GM23338 (cell line): ENCODE data around the gene KMT2C. TPM values are rescaled to one million over a fixed set of nuclear protein-coding genes. Genes with fewer than 3 reads are reported as not detected.

ENCODE experiments used
- ATAC-seq: fragments of 200-7000 bp; cut with Tn5 transposase; 3 replicates; pipeline ENCODE4 v1.9.1; 2020
- DNase-seq: peaks from one replicate; pipeline ENCODE4 v3.0.0-alpha.2; 2015; ENCODE audit warnings: low spot score
- H2AFZ ChIP-seq: fragments of 200-600 bp; sonication (generic); 2 replicates; pipeline ENCODE4 v1.8.0; 2016; ENCODE audit warnings: antibody characterized with exemption, mild to moderate bottlenecking, moderate library complexity
- H3F3A ChIP-seq: fragments of 200-600 bp; sonication (generic); replicated peaks from 2 replicates; pipeline ENCODE4 v1.8.0; 2017; ENCODE audit warnings: antibody characterized with exemption, mixed run types, low read depth
- H3K27ac ChIP-seq: fragments of 200-600 bp; sonication (generic); 2 replicates; pipeline ENCODE4 v1.6.1; 2016; ENCODE audit warnings: low read depth
- H3K27me3 ChIP-seq: fragments of 200-600 bp; sonication (generic); 2 replicates; pipeline ENCODE4 v1.8.0; 2016; ENCODE audit warnings: mild to moderate bottlenecking, mixed run types, moderate library complexity; ENCODE audit not compliant: insufficient read depth
- H3K36me3 ChIP-seq: fragments of 200-600 bp; sonication (generic); 2 replicates; pipeline ENCODE4 v1.8.0; 2016; ENCODE audit warnings: mild to moderate bottlenecking; ENCODE audit not compliant: insufficient read depth
- H3K4me1 ChIP-seq: fragments of 200-600 bp; sonication (generic); 2 replicates; pipeline ENCODE4 v1.8.0; 2016; ENCODE audit warnings: mild to moderate bottlenecking, moderate library complexity; ENCODE audit not compliant: insufficient read depth
- H3K4me2 ChIP-seq: fragments of 200-600 bp; sonication (generic); 2 replicates; pipeline ENCODE4 v1.7.1; 2017; ENCODE audit warnings: mixed run types
- H3K4me3 ChIP-seq: fragments of 200-600 bp; sonication (generic); 2 replicates; pipeline ENCODE4 v1.6.1; 2016; ENCODE audit warnings: mixed run types
- H3K79me2 ChIP-seq: fragments of 200-600 bp; sonication (generic); replicated peaks from 2 replicates; pipeline ENCODE4 v1.8.0; 2017; ENCODE audit warnings: mild to moderate bottlenecking; ENCODE audit not compliant: insufficient read depth
- H3K9me2 ChIP-seq: fragments of 200-600 bp; sonication (generic); 2 replicates; pipeline ENCODE4 v1.8.0; 2017; ENCODE audit not compliant: insufficient read depth
- H4K20me1 ChIP-seq: fragments of 200-600 bp; sonication (generic); replicated peaks from 2 replicates; pipeline ENCODE4 v1.8.0; 2017; ENCODE audit warnings: mild to moderate bottlenecking; ENCODE audit not compliant: insufficient read depth
- H3K27ac Mint-ChIP-seq: 2 replicates; pipeline ENCODE4 v1.8.0; 2020; ENCODE audit warnings: inconsistent platforms, mild to moderate bottlenecking, moderate library complexity, mixed read lengths
- H3K27me3 Mint-ChIP-seq: 3 replicates; pipeline ENCODE4 v1.8.0; 2022; ENCODE audit warnings: low read depth, mild to moderate bottlenecking, moderate library complexity, mixed read lengths, inconsistent platforms; ENCODE audit not compliant: insufficient read depth, poor library complexity
- H3K36me3 Mint-ChIP-seq: 3 replicates; pipeline ENCODE4 v1.8.0; 2021; ENCODE audit warnings: low read depth, mild to moderate bottlenecking, inconsistent platforms, moderate library complexity, mixed read lengths
- H3K4me1 Mint-ChIP-seq: 3 replicates; pipeline ENCODE4 v1.8.0; 2020; ENCODE audit warnings: mild to moderate bottlenecking, inconsistent platforms, mixed read lengths
- H3K4me3 Mint-ChIP-seq: 3 replicates; pipeline ENCODE4 v1.8.0; 2021; ENCODE audit warnings: moderate library complexity, mild to moderate bottlenecking, inconsistent platforms, mixed read lengths
- H3K9me3 Mint-ChIP-seq: 3 replicates; pipeline ENCODE4 v1.8.0; 2020; ENCODE audit warnings: moderate library complexity, mild to moderate bottlenecking, inconsistent platforms, mixed read lengths
- CREB1 ChIP-seq: fragments of 250-450 bp; sonication (Bioruptor Pico); IDR thresholded peaks from 2 replicates; pipeline ENCODE4 v1.5.0; 2020; ENCODE audit warnings: low read depth, mild to moderate bottlenecking, moderate library complexity
- CTCF ChIP-seq, 2 experiments: fragments of 200-600 bp in 1 of 2; sonication (generic) in 1 of 2; conservative IDR thresholded peaks; 2 replicates each; pipeline versions ENCODE4 v1.5.1 to v1.6.1; 2016 to 2017; ENCODE audit warnings: antibody characterized with exemption in 2 of 2, low read depth in 2 of 2, mild to moderate bottlenecking in 2 of 2, moderate library complexity in 1 of 2
- ETS1 ChIP-seq: IDR thresholded peaks from 2 replicates; pipeline ENCODE4 v1.6.1; 2016; ENCODE audit warnings: antibody characterized with exemption
- EZH2 ChIP-seq: fragments of 200-600 bp; sonication (generic); IDR thresholded peaks from one replicate; pipeline ENCODE4 v1.8.0; 2017; ENCODE audit warnings: antibody characterized with exemption, mild to moderate bottlenecking, low read depth; ENCODE audit not compliant: unreplicated experiment
- EZH2phosphoT487 ChIP-seq: fragments of 200-600 bp; sonication (generic); IDR thresholded peaks from one replicate; pipeline ENCODE4 v1.8.1; 2018; ENCODE audit warnings: antibody characterized with exemption; ENCODE audit not compliant: unreplicated experiment
- JUNB ChIP-seq: IDR thresholded peaks from one replicate; pipeline ENCODE4 v1.6.1; 2016; ENCODE audit warnings: antibody characterized with exemption; ENCODE audit not compliant: unreplicated experiment
- NANOG ChIP-seq: IDR thresholded peaks from 2 replicates; pipeline ENCODE4 v1.6.1; 2016; ENCODE audit warnings: antibody characterized with exemption, borderline replicate concordance
- POLR2AphosphoS5 ChIP-seq: IDR thresholded peaks from 2 replicates; pipeline ENCODE4 v1.6.1; 2016; ENCODE audit warnings: antibody characterized with exemption, low read depth
- REST ChIP-seq: IDR thresholded peaks from one replicate; pipeline ENCODE4 v1.6.1; 2018; ENCODE audit warnings: antibody characterized with exemption; ENCODE audit not compliant: unreplicated experiment
- STAT1 ChIP-seq: IDR thresholded peaks from one replicate; pipeline ENCODE4 v1.6.1; 2016; ENCODE audit warnings: antibody characterized with exemption; ENCODE audit not compliant: unreplicated experiment
- ZNF114 ChIP-seq: fragments of 250-450 bp; sonication (Bioruptor Pico); IDR thresholded peaks from 2 replicates; pipeline ENCODE4 v1.5.0; 2020; ENCODE audit warnings: mild to moderate bottlenecking, moderate library complexity
- ZNF331 ChIP-seq: fragments of 250-450 bp; sonication (Bioruptor Pico); IDR thresholded peaks from 2 replicates; pipeline ENCODE4 v1.5.0; 2020; ENCODE audit warnings: low read depth, mild to moderate bottlenecking, moderate library complexity
- ZNF462 ChIP-seq: fragments of 250-450 bp; sonication (Bioruptor Pico); IDR thresholded peaks from 2 replicates; pipeline ENCODE4 v1.5.0; 2020; ENCODE audit warnings: mild to moderate bottlenecking, moderate library complexity
- polyA plus RNA-seq: library from polyadenylated mRNA; unstranded; fragments of >200 nt; fragmentation: Nextera tagmentation; extraction: Ambion mirVana; gene quantifications from 2 replicates; pipeline ENCODE4 v1.2.1, GENCODE V29; 2016
- total RNA-seq: library from RNA; depleted of rRNA; stranded (reverse); fragments of >200 nt; shearing (Covaris generic); gene quantifications from 2 replicates; pipeline ENCODE4 v1.2.3, GENCODE V29; 2014

The KMT2C gene
- total and polyA plus RNA-seq, 2 experiments from 2014 or later: 11.4 to 39.0 TPM

GRCh38 chr7:152144557-152145245 is 291.1 kb downstream of the KMT2C start:
- H3K9me3 Mint-ChIP-seq: no peaks in the 10 kb centered on the region
- no peaks in the 10 kb centered on the region for H3K4me1 Mint-ChIP-seq
- H3K4me2 ChIP-seq: no peak overlapping the region
- H3K27ac Mint-ChIP-seq: peak overlapping the region; percentile 30; the same call in 1 of the 2 replicates
- H3K27ac ChIP-seq: no peak overlapping the region
- H2AFZ ChIP-seq: no peak overlapping the region
- H3K4me1 ChIP-seq: no peaks in the 10 kb centered on the region
- no peak for DNase-seq
- no peaks in the 10 kb centered on the region for H3F3A ChIP-seq
- no peaks in the 10 kb centered on the region for H3K9me2 ChIP-seq
- H3K36me3 Mint-ChIP-seq: peaks cover 40% of the 10 kb centered on the region
- H3K79me2 ChIP-seq: no peaks in the 10 kb centered on the region
- H3K27me3 Mint-ChIP-seq: no peaks in the 10 kb centered on the region
- H3K36me3 ChIP-seq: no peaks in the 10 kb centered on the region; the same call in none of the 2 replicates
- H3K4me3 Mint-ChIP-seq: no peak overlapping the region
- ATAC-seq: no peak
- H3K4me3 ChIP-seq: no peak overlapping the region
- H3K27me3 ChIP-seq: no peaks in the 10 kb centered on the region
- no peak for TF ChIP-seq EZH2phosphoT487
- TF ChIP-seq POLR2AphosphoS5: no peak
- TF ChIP-seq ZNF462 (CRISPR knock-in tag): no peak
- no peak for TF ChIP-seq JUNB
- TF ChIP-seq ZNF114 (CRISPR knock-in tag): no peak
- no peak for TF ChIP-seq ETS1
- TF ChIP-seq REST: no peak
- TF ChIP-seq CTCF (conservative IDR thresholded peaks at IDR 0.05; ENCODE audit: low read depth in 2 of 2): no peak
- TF ChIP-seq CREB1 (CRISPR knock-in tag): no peak
- no peak for TF ChIP-seq EZH2
- no peak for TF ChIP-seq STAT1
- TF ChIP-seq ZNF331: no peak
- TF ChIP-seq NANOG: no peak
- H4K20me1 ChIP-seq: peaks cover 6% of the 10 kb centered on the region
